Stimulated activated CD8-positive, alpha-beta memory T cell treated with anti-CD3 and anti-CD28 coated beads, Interleukin-7, amount 100 ng/mL, for 24 hours (primary cell): ENCODE data around the gene C6orf15.

Experiments
- DNase-seq: peaks from one replicate; pipeline ENCODE4 v3.0.0-alpha.2; 2020; ENCODE audit warnings: low read depth

The C6orf15 gene

DNA sequence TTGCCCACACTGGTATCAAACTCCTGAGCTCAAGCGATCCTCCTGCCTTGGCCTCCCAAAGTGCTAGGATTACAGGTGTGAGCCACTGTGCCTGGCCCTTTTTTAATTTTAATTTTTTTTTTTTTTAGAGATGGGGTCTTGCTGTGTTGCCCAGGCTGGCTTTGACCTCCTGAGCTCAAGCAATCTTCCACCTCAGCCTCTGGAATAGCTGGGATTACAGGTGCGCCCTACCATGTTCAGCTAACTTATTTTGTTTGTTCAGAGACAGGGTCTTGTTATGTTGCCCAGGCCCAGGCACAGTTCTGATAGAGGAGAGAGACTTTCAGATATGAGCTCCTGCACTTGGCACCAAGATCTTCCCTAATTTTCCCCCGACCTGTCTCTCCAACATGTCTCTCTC is 18.4 kb upstream of the C6orf15 start:
- DNase-seq: no peak

DNA sequence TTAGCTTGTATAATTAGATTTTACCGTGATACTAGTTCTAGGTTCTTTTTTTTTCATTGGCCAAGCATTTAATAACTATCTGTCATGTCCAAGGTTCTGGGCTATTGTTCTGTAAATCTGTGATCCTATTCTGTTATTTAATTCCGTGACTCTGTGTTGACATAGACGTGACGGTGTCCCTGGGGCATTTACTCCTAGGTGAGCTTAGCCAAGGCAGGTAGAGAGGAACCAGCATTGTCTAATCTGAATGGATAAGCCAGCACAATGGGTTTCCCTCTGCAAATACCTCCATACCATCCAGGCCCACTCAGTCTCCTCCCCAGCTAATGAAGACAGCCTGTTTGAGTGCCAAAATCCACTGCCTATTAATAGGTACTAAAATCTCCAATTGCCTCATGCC is 16.8 kb upstream of the C6orf15 start:
- no peak for DNase-seq

DNA sequence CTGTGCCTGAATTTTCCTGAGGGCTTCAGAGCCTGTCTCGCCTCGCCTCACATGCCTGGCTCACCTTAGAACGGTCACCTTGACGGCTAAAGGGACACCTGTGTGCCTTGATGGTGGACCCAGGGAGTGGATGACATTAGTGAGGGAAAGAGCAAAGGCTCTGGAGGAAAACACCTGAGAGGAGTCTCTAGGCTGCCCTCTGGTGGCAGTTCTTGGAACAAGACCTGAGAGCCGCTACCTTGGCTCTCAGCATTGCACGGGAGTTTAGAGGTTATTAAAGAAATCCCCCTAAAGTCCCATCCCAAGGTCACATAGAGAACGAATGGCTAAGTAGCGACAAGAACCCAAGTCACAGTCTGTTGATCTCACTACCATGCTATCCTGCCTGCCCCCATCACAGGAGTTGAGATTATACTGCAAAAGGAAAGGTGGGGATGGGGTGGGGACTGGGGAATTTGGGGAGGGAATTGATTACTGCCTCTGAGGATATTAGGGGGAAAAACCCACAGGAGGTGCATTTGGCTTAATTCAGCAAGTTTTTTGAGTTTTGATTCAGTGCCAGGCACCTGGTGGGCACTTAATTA is 15.8 kb upstream of the C6orf15 start:
- peak; percentile 42 for DNase-seq

DNA sequence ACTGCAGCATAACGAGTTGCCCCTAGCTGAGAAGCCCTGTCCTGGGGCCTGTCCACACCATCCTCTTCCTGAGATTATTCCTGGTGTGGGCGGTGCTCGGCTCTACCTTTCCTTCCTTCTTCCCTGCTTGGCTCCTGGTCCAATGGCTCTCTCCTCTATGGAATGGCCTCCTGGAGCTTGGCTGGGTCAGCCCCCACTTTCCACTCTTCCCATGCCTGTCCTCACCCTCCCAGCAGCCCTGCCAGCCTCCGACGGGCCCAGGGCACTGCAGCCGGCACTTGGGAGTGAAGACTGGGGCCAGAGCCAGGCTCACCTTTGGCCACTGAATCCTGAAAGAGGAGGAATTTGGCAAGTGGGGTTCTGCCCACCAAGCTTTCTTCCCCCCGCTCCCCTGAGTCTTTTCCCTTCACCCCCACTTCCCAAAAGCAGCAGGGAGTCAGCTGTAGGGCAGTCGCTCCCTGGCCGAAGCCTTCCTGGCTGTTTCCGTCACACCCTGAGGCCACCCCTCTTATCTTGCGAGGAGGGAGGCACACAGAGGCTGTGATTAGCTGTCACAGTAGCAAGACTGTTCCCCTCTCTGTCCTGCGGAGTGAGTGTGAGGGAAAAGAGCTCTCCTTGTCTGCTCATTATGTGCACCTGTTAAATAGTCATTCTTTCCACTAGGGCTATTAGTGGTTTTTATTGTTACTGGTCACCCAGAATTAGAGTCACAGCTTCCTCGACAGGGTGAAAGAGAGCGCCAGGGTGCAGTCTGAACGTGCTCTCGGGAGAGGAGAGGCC is 14.2 kb upstream of the C6orf15 start:
- DNase-seq: no peak

DNA sequence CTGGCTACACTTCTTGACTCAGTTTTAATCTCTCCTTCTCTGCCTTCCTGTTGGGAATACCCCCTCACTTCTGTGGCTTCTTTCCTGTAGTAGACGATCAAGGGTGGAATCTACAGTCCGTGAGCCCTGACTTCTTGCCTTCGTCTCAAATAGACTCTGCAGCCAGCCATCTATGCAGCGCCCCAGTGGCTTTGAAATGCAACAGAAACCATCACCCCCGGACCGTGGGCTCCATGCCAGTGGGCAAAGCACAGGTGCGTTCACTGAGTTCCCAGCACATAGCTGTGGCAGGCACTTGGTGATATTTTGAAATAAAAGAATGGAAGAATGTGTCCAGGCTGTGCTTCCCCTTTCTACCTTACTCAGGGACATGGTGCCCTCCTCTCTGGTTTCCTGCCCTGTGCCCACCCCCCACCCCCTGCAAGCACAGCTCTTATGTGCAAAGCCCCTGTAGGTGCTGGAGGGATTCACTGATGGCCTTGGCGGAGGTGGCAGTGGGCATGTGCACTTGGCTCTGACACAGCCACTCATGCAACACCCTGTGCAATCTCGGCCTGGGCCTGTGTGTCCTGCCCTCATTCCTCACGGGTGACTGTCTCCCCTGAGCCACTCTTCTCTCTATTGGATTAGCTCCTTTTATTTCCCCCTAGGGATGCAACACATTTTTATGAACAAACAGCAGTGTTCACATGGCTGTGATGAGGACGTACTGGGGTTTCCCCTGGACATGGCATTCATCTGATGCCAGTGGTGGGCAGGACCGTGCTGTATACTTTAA is 13.4 kb upstream of the C6orf15 start:
- no peak for DNase-seq

DNA sequence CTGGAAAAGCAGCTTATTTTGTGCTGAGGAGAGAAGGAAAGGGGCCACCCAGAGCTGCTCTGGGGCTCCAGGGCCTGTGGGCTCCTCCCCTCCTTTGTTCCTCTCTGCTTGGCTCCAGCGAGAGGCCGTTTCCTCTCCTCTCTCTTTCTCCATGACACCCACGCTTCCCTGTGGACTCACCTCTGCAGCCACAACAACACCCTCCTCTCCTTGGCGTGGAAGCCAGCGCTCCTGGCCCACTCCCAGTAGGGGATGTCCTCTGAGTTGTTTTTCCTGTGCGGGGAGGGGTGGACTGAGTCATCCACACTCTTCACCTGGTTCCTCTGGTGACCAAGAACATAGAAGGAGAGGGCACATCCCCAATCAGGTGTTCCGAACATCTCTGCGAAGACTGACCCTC is 12.8 kb upstream of the C6orf15 start:
- no peak for DNase-seq

DNA sequence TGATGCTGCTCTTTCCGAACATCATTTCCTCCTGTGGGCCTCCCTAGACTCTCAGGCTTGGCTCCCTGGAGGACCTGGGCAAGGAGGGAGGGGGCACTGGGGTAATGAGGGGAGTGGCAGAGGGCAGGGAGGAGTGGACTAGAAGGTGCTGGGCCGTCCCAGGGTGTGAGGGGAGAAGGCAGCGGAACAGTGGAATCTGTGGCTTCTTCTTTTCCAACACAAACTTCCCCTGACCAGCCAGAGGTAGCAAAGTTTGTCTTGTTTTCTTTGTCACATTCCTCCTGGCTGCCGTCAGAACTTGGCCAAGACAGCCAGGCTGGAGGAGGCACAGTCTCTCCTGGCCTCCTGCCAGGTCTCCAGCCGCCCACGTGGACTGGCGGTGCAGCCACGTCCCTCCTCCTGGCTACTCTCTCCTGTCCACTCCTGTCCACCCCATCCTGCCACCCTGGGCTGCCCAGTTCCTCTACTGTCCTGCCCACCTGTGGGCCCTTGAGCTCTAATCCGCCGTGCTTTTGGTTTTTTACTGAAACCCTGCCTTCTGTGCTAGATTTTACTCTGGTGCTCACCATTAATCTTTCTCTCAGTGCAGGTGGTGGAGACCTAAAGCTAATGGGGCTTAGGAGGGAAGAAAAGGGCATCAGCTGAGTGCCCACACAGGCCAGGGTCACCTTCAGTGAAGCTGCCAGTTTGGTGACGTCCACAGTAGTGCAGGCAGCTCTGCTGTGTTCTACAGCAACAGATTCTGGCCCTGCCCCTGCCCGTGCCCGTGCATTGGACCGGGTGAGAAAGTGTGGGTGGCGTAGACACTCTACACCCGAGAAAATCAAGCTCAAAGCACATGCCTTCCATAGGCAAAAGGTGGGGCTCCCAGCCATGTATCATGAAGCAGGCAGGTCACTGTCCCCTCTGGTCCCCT is 10.7 kb upstream of the C6orf15 start:
- DNase-seq: no peak

DNA sequence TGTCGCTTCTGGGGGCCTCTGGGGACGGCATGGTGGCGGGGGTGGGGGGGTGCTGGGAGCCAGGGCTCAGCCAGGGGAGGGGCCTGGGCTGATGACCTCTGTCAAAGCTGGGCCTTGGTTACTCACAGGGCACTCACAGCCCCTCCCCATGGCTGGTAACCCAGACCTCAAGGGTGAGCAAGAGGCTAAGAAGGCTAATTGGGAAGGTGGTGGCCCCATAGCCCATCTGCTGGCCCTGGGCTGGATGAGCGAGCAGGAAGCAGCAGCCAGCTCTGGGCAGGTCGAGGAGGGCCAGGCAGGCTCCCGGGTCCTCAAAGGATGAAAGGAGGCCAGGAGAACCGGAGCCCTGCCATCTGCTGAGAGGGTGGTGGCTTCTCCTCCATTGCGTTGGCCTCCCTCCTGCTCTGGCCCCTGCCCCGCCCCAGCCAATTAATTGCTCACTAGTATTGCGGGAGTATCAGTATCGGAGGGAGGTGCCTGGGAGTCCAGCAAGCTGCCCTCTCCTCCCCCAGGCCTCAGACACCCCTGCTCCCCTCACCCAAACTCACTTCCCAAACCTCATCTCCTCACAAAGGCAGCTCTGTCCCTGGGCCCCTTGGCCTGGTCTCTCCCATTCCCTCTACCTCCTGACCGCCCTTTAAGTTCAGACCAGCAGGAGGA is 8.9 kb upstream of the C6orf15 start:
- no peak for DNase-seq

DNA sequence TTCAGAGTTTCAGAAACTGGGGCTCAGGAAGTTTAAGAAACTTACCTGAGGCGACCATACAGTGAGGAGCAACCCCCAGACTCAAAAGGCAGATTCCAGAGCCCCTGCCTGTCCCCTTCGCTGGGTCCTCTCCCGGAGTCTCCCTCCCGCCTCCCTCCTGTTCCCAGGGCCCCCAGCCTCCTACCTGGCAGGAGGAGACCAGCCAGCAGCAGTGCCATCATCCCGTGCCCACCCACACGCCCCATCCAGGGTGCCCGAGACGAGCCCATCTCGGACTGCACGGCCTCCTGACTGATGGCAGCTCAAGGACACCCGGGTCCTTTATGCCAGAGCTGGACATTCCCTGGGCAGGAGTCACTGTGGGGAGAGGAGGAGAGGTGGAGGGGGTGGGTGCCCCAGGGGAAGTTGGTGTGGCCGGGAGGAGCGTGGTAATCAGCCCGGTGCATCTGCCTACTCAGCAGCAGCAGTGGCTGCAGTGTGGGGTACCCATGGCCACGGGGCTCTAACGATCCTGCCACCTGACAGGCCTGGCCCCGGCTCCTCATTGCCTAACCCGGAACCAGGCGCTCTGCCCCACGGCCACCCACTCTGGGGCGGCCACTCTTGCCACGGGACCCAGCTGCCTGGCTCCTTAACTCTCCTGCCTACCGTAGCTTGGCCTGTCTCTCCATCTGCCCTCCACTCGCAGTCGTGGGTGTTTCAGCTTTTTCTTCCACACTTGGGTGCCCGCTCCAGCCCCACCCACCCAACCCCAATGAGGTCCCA is 8.0 kb upstream of the C6orf15 start, which contains the start of gene CDSN:
TSS of gene CDSN (minus strand) at position 296 of the 765 bp plus-strand sequence. CDS start at position 269, 27 bp downstream.
- DNase-seq: no peak

DNA sequence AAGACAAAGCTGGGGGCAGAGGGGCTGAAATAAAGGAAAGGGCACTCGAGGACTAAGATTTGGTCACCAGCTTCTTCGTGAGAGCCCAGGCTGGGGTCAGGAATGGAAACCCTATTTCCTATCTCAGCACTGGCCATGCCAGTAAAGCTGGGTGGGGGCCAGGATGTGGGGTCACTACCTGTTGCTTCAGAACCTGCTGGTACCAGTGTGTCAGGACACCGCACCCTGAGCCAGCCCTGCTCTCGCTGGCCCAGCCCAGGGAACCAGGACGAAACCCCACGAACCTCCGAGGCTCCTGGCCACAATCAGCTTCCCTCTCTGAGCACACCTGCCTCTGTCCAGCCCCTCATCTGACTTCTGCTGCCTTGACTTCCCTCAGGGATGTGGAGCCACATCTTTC is 5.8 kb upstream of the C6orf15 start:
- no peak for DNase-seq

DNA sequence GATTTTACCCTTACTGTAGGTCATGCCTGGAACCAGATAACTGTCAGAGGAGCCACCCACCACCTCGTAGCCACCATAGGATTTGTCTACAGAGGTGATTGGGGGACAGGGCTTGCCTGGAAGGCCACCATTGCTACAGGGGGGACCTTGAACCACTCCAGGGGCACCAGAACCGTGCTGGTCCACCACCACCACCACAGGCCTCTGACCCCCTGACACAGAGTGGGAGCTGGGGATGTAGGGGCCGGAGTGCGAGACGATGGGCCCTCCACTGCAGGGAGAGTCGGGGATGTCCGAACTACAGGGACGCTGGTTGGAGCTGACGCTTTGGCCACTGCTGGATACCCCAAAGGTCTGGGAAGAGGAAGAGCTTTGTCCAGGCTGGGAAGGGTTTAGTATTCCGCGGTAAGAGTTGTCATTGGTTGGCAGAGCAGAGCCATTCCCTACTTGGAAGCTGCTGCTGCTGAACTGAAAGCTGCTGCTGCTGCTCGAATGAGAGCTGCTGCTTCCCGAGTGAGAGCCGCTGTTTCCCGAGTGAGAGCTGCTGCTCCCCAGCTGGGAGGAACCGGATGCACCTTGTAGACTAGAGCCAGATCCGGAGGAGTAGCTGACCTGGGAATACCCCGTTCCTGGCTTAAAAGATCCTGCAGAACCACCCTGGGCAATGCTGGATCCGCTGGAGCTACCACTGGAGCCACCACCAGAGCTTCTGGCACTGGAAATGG is 4.4 kb upstream of the C6orf15 start:
- no peak for DNase-seq

DNA sequence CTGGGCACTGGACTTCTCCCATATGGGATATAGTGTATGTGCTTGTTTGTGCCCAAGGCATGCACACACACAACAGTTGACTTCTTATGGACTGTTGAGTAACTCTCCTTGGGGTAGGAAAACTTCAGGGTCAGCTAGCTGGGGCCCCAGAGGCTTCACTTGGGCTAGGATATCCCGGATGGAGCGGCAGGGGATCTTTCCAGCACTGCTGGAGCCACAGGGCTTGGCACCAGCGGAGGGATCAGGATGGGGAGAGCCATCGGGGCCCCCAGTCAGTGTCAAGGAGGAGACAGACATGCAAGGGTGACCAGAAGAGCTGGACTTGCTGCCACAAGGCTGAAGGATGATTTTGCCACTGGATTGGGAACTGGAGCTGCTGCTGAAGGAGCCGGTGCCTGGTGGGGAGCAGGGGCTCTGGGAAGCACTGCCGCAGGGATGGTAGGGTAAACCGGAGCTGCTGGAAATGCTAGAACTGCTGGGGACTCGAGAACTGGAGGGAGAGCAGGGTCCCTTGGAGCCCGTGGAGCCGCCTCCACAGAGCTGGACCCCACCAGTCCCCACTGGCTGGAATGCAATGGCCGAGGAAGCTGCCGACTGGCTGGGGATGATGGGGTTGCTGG is 3.7 kb upstream of the C6orf15 start:
- DNase-seq: no peak

DNA sequence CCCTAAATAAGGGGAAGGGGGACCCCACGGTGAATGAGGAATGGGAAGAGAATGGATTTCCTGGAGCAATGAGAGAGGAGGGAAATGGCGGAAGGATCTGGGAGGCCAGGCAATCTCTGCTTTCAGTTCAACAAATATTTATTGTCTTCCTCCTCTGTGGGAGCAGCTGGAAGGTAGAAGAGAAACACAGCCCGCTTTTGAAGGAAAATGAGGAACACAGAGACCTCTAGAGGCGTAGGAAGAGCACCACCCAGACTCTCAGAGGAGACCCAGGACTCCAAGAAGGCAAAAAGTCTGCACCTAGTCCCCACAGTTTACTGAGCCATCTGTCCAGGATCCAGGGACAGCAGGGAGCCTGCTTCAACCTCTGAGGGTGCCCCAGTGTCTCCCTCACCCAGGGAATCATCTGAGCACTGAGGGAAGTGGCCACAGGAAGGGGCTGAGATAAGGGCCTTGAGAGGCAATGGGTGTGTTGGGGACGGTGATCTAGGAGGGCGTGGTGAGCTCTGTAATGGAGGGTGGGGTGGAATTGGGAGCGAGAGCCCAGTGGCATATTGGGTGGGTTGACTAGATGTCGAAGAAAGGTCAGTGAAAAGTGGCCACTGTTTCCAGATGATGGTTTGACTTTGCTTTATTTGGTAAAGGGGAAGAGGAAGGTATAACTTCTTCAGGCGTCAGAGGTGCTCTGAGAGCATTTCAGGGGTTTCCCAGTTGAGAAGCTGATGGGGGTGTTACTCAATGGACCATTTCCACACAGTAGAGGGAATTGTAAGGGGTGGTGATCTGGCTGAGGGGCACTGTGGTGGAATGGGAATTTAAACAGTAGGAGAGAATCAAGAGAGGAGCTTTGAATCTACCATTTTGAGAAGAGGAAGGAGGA is 2.8 kb upstream of the C6orf15 start:
- DNase-seq: no peak

DNA sequence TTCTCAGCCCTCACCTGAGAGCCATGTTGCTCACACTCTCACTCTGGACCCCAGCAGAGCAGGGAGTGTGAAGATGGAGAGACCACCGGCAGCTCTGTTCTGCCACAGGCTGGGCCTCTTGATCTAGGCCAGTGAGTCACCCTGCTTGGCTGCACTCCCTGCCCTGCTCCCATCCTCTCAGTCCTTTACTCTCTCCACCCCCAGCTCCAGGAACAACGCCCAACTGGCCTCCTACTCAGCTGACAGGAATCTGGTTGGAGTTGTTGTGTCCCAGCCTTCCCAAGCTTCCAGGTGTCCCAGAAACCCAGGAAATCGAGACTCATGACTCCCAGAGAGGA is 2.1 kb upstream of the C6orf15 start, which contains the start of gene PSORS1C1:
TSS of gene PSORS1C1 (plus strand) at position 260 of the 338 bp plus-strand sequence. CDS start 14,833 bp downstream, outside the sequence.
- no peak for DNase-seq

DNA sequence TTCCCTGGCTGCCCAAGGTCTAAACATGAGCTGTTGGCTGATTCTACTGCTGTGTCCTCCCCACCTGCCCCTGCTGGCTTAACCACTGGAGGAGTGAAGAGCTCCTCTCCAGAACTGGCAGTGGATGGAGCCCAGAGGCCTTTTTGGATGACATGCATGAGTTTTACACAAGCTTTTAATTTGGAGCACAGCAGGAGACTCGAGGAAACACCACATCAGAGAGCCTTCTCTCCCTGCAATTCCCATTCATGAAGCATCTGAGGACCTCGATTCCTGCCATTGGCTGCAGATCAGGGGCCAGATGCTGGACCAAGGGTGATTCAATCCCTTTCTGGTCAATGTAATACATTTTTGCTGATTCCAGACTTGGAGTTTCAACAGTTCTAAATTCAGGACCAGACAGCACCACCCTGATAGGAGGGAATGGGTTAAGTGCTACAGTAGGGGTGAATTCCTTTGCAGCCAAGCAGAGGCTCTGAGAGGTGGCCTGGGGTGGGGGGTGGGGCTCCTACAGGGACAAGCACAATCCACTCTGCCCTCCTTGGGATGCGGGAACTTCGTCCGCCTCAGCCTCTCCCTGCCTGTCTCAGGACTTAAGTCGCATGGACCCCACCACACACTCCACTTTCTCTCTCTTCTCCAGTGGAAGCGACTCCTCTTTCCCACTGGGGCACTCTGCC is 1.6 kb upstream of the C6orf15 start:
- no peak for DNase-seq

DNA sequence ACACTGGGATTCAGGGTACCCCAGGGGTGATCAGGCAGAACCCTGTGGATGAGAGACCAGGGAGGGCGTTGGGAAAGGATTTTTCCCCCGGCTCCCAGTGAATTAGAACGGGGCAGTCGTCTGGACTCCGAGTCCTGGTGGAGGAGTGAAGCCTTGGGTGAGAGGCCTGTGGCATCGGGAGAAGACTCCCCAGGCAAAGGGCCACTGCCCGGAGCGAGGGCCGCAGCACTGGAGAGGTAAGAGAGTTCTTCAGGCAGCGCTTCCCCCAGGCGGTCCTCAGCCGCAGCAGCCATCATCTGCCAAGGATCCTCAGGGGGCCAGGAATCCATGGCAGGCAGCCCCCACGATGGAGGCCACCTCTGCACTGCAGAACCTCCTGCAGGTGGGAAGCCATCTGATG is 663 bp downstream of the C6orf15 start:
- no peak for DNase-seq

DNA sequence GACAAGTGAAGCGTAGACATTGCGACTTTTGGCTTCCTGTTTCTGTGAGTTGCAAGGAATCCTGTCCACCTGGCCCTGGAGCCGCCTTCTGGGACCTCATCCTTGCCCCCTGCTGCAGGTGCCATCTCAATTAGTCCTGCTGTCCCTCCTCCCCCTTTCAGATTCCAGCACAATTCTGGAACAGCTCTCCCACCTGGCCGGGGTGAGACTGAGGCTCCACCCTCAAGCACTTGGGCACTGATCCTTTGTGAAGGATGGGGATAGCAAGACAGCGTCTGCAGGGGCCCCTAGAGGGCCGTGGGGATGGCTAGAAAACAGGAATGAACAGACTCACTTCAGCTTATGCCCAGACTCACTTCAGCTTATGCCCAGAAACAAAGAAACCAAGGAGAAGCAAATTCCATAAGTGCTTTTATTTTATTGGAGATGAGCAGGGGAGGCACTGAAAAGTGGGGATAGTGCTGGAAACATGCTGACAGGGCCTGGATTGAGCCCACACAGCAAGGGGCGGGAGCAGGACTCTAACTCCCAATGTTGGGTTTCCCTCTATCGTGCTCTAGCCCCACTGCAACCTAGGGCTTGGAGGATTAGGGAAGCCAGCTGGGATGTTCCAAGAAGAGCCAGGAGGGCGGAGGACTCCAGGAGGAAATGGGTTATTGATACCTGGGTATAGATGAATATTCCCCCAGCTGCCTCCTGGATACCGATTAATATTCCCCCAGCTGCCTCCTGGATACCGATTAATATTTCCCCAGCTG is 1.4 kb downstream of the C6orf15 start:
- no peak for DNase-seq
